Measurements from ENCODE around the gene EEF1AKMT1.

Gene EEF1AKMT1

GRCh38 chr13:20796791-20797508, 23.2 kb upstream of the EEF1AKMT1 start:
- H3K36me3 ChIP-seq (ENCODE audit: control insufficient read depth, insufficient read depth, low read length) = no peaks in the 10 kb centered on the region
- no peaks in the 10 kb centered on the region for H3K79me2 ChIP-seq
- H3K4me3 ChIP-seq (ENCODE audit: low read depth, low read length) = no peak overlapping the region
- no peak overlapping the region for H3K27ac ChIP-seq
- H3K9ac ChIP-seq = no peak overlapping the region
- no peaks in the 10 kb centered on the region for H3K4me1 ChIP-seq
- H2AFZ ChIP-seq = no peak overlapping the region
- H3K4me2 ChIP-seq (ENCODE audit: low read length) = peak overlapping the region; percentile 25
- H3K9me3 ChIP-seq (ENCODE audit: control insufficient read depth, low read length) = no peaks in the 10 kb centered on the region
- no peak for TF ChIP-seq CTCF (IDR thresholded peaks at IDR 0.05)
- H3K27me3 ChIP-seq (ENCODE audit: control insufficient read depth, insufficient read depth, low read length) = no peaks in the 10 kb centered on the region

GRCh38 chr13:20789665-20790064, 15.9 kb upstream of the EEF1AKMT1 start:
- no peaks in the 10 kb centered on the region for H3K4me1 ChIP-seq
- no peaks in the 10 kb centered on the region for H3K27me3 ChIP-seq (ENCODE audit: control insufficient read depth, insufficient read depth, low read length)
- no peak overlapping the region for H3K27ac ChIP-seq
- no peak overlapping the region for H3K9ac ChIP-seq
- no peaks in the 10 kb centered on the region for H3K79me2 ChIP-seq
- no peaks in the 10 kb centered on the region for H3K9me3 ChIP-seq (ENCODE audit: control insufficient read depth, low read length)
- no peaks in the 10 kb centered on the region for H3K36me3 ChIP-seq (ENCODE audit: control insufficient read depth, insufficient read depth, low read length)
- TF ChIP-seq CTCF (IDR thresholded peaks at IDR 0.05) = no peak
- H3K4me2 ChIP-seq (ENCODE audit: low read length) = no peak overlapping the region
- no peak overlapping the region for H3K4me3 ChIP-seq (ENCODE audit: low read depth, low read length)
- H2AFZ ChIP-seq = no peak overlapping the region

GRCh38 chr13:20788312-20788711, 14.6 kb upstream of the EEF1AKMT1 start:
- Histone ChIP-seq H3K9ac (no peak overlapping the region), H3K27me3 (ENCODE audit: control insufficient read depth, insufficient read depth, low read length) (no peaks in the 10 kb centered on the region), H3K36me3 (ENCODE audit: control insufficient read depth, insufficient read depth, low read length) (no peaks in the 10 kb centered on the region), H3K4me2 (ENCODE audit: low read length) (no peak overlapping the region), H2AFZ (no peak overlapping the region), H3K79me2 (no peaks in the 10 kb centered on the region), H3K9me3 (ENCODE audit: control insufficient read depth, low read length) (no peaks in the 10 kb centered on the region), H3K27ac (no peak overlapping the region), H3K4me1 (no peaks in the 10 kb centered on the region), H3K4me3 (ENCODE audit: low read depth, low read length) (no peak overlapping the region)
- no peak for TF ChIP-seq CTCF (IDR thresholded peaks at IDR 0.05)

GRCh38 chr13:20787180-20787579, 13.4 kb upstream of the EEF1AKMT1 start:
- no peaks in the 10 kb centered on the region for H3K27me3 ChIP-seq (ENCODE audit: control insufficient read depth, insufficient read depth, low read length)
- no peaks in the 10 kb centered on the region for H3K36me3 ChIP-seq (ENCODE audit: control insufficient read depth, insufficient read depth, low read length)
- no peak overlapping the region for H3K4me2 ChIP-seq (ENCODE audit: low read length)
- no peak overlapping the region for H3K4me3 ChIP-seq (ENCODE audit: low read depth, low read length)
- TF ChIP-seq CTCF (IDR thresholded peaks at IDR 0.05) = no peak
- H3K27ac ChIP-seq = no peak overlapping the region
- no peaks in the 10 kb centered on the region for H3K9me3 ChIP-seq (ENCODE audit: control insufficient read depth, low read length)
- H3K4me1 ChIP-seq = no peaks in the 10 kb centered on the region
- no peak overlapping the region for H2AFZ ChIP-seq
- H3K9ac ChIP-seq = no peak overlapping the region
- no peaks in the 10 kb centered on the region for H3K79me2 ChIP-seq

DNA sequence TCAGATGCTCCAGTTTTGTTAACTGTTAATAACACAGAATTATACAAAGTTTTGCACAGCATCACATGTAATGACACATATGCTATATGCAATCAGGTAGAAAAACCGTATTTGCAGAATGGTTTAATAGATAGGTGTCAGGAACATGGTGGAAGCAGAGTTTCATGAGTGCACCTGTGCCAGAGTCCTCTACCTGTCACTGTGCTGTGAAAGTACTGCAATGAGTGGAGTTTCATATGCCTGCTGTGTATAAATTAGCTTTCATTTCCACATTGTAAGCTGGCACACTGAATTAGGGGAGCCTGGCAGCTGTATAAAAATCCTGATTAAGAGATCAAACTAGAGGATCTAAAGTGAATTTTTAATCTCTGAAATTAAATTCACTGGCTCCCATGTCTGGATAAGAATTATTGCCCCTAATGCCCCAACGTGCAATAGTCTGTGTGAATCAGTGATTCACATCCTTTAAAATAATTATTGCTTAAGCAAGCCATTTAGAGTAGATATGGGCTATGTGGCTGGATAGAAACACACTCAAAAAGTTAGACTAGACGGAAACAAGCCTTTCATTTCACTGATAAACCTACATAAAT, 8.5 kb upstream of the EEF1AKMT1 start:
- Histone ChIP-seq H3K27me3 (ENCODE audit: control insufficient read depth, insufficient read depth, low read length) (no peaks in the 10 kb centered on the region), H3K36me3 (ENCODE audit: control insufficient read depth, insufficient read depth, low read length) (no peaks in the 10 kb centered on the region), H3K27ac (no peak overlapping the region), H3K9me3 (ENCODE audit: control insufficient read depth, low read length) (no peaks in the 10 kb centered on the region), H3K9ac (no peak overlapping the region), H3K4me3 (ENCODE audit: low read depth, low read length) (no peak overlapping the region), H2AFZ (no peak overlapping the region), H3K4me1 (no peaks in the 10 kb centered on the region), H3K4me2 (ENCODE audit: low read length) (no peak overlapping the region), H3K79me2 (no peaks in the 10 kb centered on the region)
- no peak for TF ChIP-seq CTCF (IDR thresholded peaks at IDR 0.05)
